Cardiac muscle cell (in vitro differentiated cells and primary cell): ENCODE data around the gene RAB14. TPM values are rescaled to one million over a fixed set of nuclear protein-coding genes. Genes with fewer than 3 reads are reported as not detected.
A peak's percentile ranks its signal among the peaks of the same experiment; 100 is the strongest.

Source experiments
- DNase-seq, 2 donors: peaks; one replicate each; pipeline versions ENCODE4 v3.0.0 to v3.0.0-alpha.2; 2010 to 2017; ENCODE audit warnings: low read depth in 1 of 2, low spot score in 1 of 2
- H3K27ac ChIP-seq: fragments of 200-600 bp; sonication (generic); 2 replicates; pipeline ENCODE4 v1.5.1; 2016
- H3K27me3 ChIP-seq: fragments of 200-600 bp; sonication (generic); 2 replicates; pipeline ENCODE4 v1.6.0; 2016; ENCODE audit warnings: control low read depth
- H3K36me3 ChIP-seq: fragments of 200-600 bp; sonication (generic); 2 replicates; pipeline ENCODE4 v1.5.1; 2016; ENCODE audit warnings: control low read depth
- H3K4me1 ChIP-seq: fragments of 200-600 bp; sonication (generic); 2 replicates; pipeline ENCODE4 v1.8.1; 2017; ENCODE audit warnings: low read depth, mild to moderate bottlenecking, mixed run types
- H3K4me3 ChIP-seq: fragments of 200-600 bp; sonication (generic); 2 replicates; pipeline ENCODE4 v1.5.1; 2016; ENCODE audit warnings: mild to moderate bottlenecking
- H3K9me3 ChIP-seq: fragments of 200-600 bp; sonication (generic); 2 replicates; pipeline ENCODE4 v1.5.1; 2017; ENCODE audit warnings: low read depth, mild to moderate bottlenecking, control low read depth
- CTCF ChIP-seq: IDR thresholded peaks from 2 replicates; pipeline ENCODE4 v1.5.1; 2012; ENCODE audit warnings: low read depth, mild to moderate bottlenecking, low read length
- polyA plus RNA-seq: library from polyadenylated mRNA; unstranded; fragments of >200 nt; fragmentation: Nextera tagmentation; extraction: Ambion mirVana; gene quantifications from 2 replicates; pipeline ENCODE4 v1.2.1, GENCODE V29; 2016
- total RNA-seq: library from RNA; depleted of rRNA; stranded (reverse); fragments of >200 nt; gene quantifications from 2 replicates; pipeline ENCODE4 v1.2.3, GENCODE V29; 2016

The RAB14 gene
- total and polyA plus RNA-seq, 2 experiments from 2014 or later: 17.4 to 54.2 TPM

GRCh38 chr9:121204121-121204520 is 2.5 kb upstream of the RAB14 start:
- H3K4me1 ChIP-seq: peaks cover 13% of the 10 kb centered on the region
- no peaks in the 10 kb centered on the region for H3K36me3 ChIP-seq
- TF ChIP-seq CTCF: no peak
- no peak for DNase-seq
- H3K27ac ChIP-seq: no peak overlapping the region
- no peaks in the 10 kb centered on the region for H3K9me3 ChIP-seq
- no peak overlapping the region for H3K4me3 ChIP-seq
- H3K27me3 ChIP-seq: no peaks in the 10 kb centered on the region

DNA sequence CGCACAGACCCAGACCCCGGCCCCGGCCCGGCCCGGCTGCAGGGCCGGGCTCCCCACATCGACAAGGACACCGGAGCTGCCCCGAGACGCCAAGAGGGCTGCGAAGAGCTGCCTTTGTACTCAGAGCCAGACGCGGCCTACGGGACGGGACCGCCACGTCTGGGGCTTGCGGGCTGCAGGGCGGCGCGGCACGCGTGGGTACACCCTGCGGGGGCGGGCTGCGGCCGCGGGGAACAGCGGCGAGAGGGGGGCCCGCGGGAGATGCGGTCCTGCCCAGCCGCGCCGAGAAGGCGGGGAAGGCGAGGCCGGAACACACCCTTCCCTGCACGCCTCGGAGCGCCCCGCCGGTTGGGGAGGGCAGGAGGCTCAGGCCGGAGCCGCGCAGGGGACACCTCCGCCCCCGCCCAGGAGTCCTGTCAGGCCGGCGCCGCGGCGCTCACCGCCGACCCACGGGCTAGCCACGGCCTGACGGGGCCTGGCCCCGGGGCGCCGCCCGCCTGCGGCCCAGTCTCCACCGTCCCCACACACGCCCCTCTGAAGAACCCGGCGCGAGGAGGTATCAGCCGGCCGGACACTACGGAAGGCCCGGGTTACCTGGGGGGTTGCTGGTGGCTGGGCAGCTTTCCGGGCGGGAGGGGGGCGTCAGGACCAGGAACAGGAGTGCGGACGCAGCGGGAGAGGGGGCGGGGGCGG is 478 bp downstream of the RAB14 start:
- H3K27me3 ChIP-seq: no peaks in the 10 kb centered on the region
- H3K9me3 ChIP-seq: no peaks in the 10 kb centered on the region
- H3K27ac ChIP-seq: peak overlapping the region; percentile 97
- peak overlapping the region; percentile 99 for H3K4me3 ChIP-seq
- peak; percentile 14 to 65 for DNase-seq
- H3K4me1 ChIP-seq: peaks cover 36% of the 10 kb centered on the region
- no peak for TF ChIP-seq CTCF
- no peaks in the 10 kb centered on the region for H3K36me3 ChIP-seq

DNA sequence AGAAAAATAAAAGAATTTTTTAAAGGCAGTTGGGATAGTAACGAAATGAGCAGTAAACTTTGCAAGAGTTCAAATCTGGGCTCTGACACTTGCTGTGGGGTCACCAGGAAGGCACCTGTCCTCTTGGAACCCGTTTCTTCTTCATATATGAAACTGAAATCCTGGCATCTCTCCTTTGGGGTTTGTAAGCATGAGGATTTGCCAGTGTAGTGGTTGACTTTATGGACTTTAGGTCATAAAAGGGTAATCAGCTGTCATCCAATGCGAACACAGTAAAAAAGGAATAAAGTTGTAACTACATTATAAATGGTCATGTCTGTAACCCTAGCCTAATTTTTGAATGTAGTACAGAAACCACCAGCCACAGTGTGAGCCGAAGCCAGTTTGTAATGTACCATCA is 1.3 kb downstream of the RAB14 start:
- Histone ChIP-seq H3K4me3 (peak overlapping the region; percentile 99), H3K36me3 (no peaks in the 10 kb centered on the region), H3K27me3 (no peaks in the 10 kb centered on the region), H3K27ac (peak overlapping the region; percentile 97), H3K9me3 (no peaks in the 10 kb centered on the region), H3K4me1 (peaks cover 45% of the 10 kb centered on the region)
- no peak for DNase-seq
- TF ChIP-seq CTCF: no peak

- H3K9me3 ChIP-seq: no peaks in the 10 kb centered on the region
- H3K4me3 ChIP-seq: peak overlapping the region; percentile 99
- TF ChIP-seq CTCF: no peak
- no peaks in the 10 kb centered on the region for H3K36me3 ChIP-seq
- H3K4me1 ChIP-seq: peaks cover 49% of the 10 kb centered on the region
- peak overlapping the region; percentile 97 for H3K27ac ChIP-seq
- peak in 1 of 2 donors; percentile 10 for DNase-seq
- no peaks in the 10 kb centered on the region for H3K27me3 ChIP-seq
Measured at GRCh38 chr9:121199921-121200320, 1.7 kb downstream of the RAB14 start.

DNA sequence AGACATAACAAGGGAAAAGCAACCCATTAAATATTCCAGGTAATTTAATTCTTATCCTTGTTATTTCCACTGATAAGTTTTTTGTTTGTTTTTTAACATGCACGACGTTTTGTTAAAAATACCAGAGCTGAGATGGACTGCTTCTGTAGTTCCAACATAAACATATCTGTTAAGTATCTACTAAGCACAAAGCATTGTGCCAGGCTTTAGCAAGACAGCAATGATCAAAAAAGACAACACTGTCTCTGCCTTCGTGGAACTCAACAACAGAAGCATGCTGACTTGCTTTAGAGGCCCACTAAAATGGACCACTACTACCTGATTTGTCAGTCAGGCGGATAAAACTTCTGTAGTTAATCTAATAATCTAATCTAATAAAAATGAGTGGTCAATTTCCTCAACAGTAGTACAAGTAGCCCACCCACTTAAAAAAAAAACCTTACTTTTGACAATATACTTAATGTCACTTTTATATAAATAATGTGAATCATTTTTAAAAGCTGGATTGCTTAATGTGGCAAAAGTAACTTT is 3.1 kb downstream of the RAB14 start:
- no peaks in the 10 kb centered on the region for H3K36me3 ChIP-seq
- no peaks in the 10 kb centered on the region for H3K9me3 ChIP-seq
- H3K4me1 ChIP-seq: peaks cover 54% of the 10 kb centered on the region
- no peak overlapping the region for H3K4me3 ChIP-seq
- DNase-seq: no peak
- TF ChIP-seq CTCF: no peak
- H3K27me3 ChIP-seq: no peaks in the 10 kb centered on the region
- H3K27ac ChIP-seq: no peak overlapping the region
